Esophagus muscularis mucosa (tissue), 4 donors: ENCODE results near the gene CSRNP3. TPM values are rescaled to one million over a fixed set of nuclear protein-coding genes. Genes with fewer than 3 reads are reported as not detected.

Source experiments
- DNase-seq: peaks from one replicate; pipeline ENCODE4 v3.0.0-alpha.2; 2017; ENCODE audit errors: extremely low spot score
- H3K27ac ChIP-seq, 4 donors: fragments of 200-600 bp; sonication (generic); replicated peaks in 1 of 4; 1 replicate in 3 of 4; 2 replicates in 1 of 4; pipeline ENCODE4 v1.5.1; 2016 to 2019; ENCODE audit warnings: mild to moderate bottlenecking in 1 of 4
- H3K27me3 ChIP-seq, 4 donors: fragments of 200-600 bp; sonication (generic); one replicate each; pipeline versions ENCODE4 v1.5.1 to v1.6.0; 2016 to 2019
- H3K36me3 ChIP-seq, 4 donors: fragments of 200-600 bp; sonication (generic); one replicate each; pipeline ENCODE4 v1.5.1; 2016 to 2019
- H3K4me1 ChIP-seq, 4 donors: fragments of 200-600 bp; sonication (generic); one replicate each; pipeline ENCODE4 v1.5.1; 2016 to 2019
- H3K4me3 ChIP-seq, 4 donors: fragments of 200-600 bp; sonication (generic); 1 replicate in 2 of 4; 2 replicates in 2 of 4; pipeline ENCODE4 v1.5.1; 2016 to 2019; ENCODE audit warnings: mild to moderate bottlenecking in 4 of 4, moderate library complexity in 1 of 4
- H3K9me3 ChIP-seq, 4 donors: fragments of 200-600 bp; sonication (generic); 1 replicate in 3 of 4; 2 replicates in 1 of 4; pipeline ENCODE4 v1.5.1; 2016 to 2019
- CTCF ChIP-seq, 3 experiments: fragments of 200-600 bp in 2 of 3; fragments of 450-650 bp in 1 of 3; sonication (generic) in 2 of 3; IDR thresholded peaks; one replicate each; pipeline ENCODE4 v1.5.1; 2017 to 2019; ENCODE audit warnings: antibody characterized with exemption in 3 of 3, mild to moderate bottlenecking in 2 of 3, moderate library complexity in 1 of 3
- EP300 ChIP-seq: sonication (generic); formaldehyde crosslinking; IDR thresholded peaks from one replicate; pipeline ENCODE4 v1.6.1; 2017; ENCODE audit warnings: antibody characterized with exemption
- POLR2A ChIP-seq: fragments of 450-650 bp; IDR thresholded peaks from one replicate; pipeline ENCODE4 v1.6.1; 2017; ENCODE audit warnings: antibody characterized with exemption, moderate library complexity, mild to moderate bottlenecking, low read depth
- POLR2AphosphoS5 ChIP-seq, 2 donors: sonication (generic); formaldehyde crosslinking; IDR thresholded peaks; one replicate each; pipeline ENCODE4 v1.6.1; 2017; ENCODE audit warnings: antibody characterized with exemption in 2 of 2
- WGBS: methylation state at CpG from one replicate; pipeline ENCODE4 v1.1.5; 2018; 5-methylcytosine and 5-hydroxymethylcytosine counted together
- intact Hi-C: fragments of 100-400 bp; cut with DNase I; formaldehyde crosslinking; loops from one replicate; pipeline ENCODE4 v1.15.1; 2023
- total RNA-seq, 4 donors: library from RNA; depleted of rRNA; stranded (reverse); fragments of >200 nt; gene quantifications; one replicate each; pipeline versions ENCODE4 v1.1.0 to v1.2.1, GENCODE V29; 2016

The CSRNP3 gene
- total RNA-seq, 4 donors from 2014 or later: 1.8 to 4.4 (median 2.4) TPM

GRCh38 chr2:165462443-165462842, 7.1 kb upstream of the CSRNP3 start:
- Histone ChIP-seq H3K36me3 (no peaks in the 10 kb centered on the region), H3K4me1 (no peaks in the 10 kb centered on the region), H3K9me3 (no peaks in the 10 kb centered on the region), H3K27me3 (no peaks in the 10 kb centered on the region), H3K27ac (no peak overlapping the region), H3K4me3 (no peak overlapping the region)
- intact Hi-C loops: no loop called here
- no peak for DNase-seq
- 85% methylated on average over 3 of the region's 3 CpGs for WGBS
- no peak for TF ChIP-seq POLR2A
- no peak for TF ChIP-seq POLR2AphosphoS5 (IDR thresholded peaks at IDR 0.05)
- TF ChIP-seq EP300: no peak
- TF ChIP-seq CTCF (IDR thresholded peaks at IDR 0.05): no peak

DNA sequence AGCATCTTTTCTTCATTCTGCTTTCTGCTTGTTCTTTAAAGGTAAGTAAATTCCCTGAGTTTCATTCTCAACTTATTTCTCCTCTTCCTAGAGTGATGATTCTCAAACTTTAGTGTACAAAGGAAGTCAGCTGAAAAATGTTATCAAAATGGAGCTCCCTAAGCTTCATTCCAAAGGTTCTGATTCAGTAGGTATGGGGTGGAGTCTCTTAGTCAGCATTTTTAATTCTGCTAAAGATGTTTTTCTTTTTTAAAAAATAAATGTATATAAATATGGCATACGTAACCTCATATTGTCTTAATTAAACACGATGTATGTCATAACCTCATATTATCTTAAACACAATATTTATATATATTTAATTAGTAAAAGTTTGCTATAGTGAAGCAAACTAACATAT, 3.1 kb upstream of the CSRNP3 start:
- Histone ChIP-seq H3K4me3 (no peak overlapping the region), H3K27ac (no peak overlapping the region), H3K27me3 (no peaks in the 10 kb centered on the region), H3K4me1 (peaks cover 0 to 16% (median 12%) of the 10 kb centered on the region in 4 donors), H3K36me3 (no peaks in the 10 kb centered on the region), H3K9me3 (no peaks in the 10 kb centered on the region)
- no peak for DNase-seq
- intact Hi-C loops: no loop called here
- no peak for TF ChIP-seq CTCF (IDR thresholded peaks at IDR 0.05)
- TF ChIP-seq POLR2AphosphoS5 (IDR thresholded peaks at IDR 0.05): no peak
- TF ChIP-seq POLR2A: no peak
- WGBS: 95% methylated on average over 2 of the region's 2 CpGs

GRCh38 chr2:165467921-165468320, 1.6 kb upstream of the CSRNP3 start:
- no peaks in the 10 kb centered on the region for H3K27me3 ChIP-seq
- H3K27ac ChIP-seq: no peak overlapping the region
- intact Hi-C loops: no loop called here
- H3K9me3 ChIP-seq: no peaks in the 10 kb centered on the region
- peaks cover 0 to 27% (median 18%) of the 10 kb centered on the region in 4 donors for H3K4me1 ChIP-seq
- no peak for DNase-seq
- no peaks in the 10 kb centered on the region for H3K36me3 ChIP-seq
- 100% methylated on average over 3 of the region's 3 CpGs for WGBS
- TF ChIP-seq CTCF (IDR thresholded peaks at IDR 0.05) (no peak), POLR2A (no peak), EP300 (no peak), POLR2AphosphoS5 (IDR thresholded peaks at IDR 0.05) (no peak)
- H3K4me3 ChIP-seq: no peak overlapping the region

GRCh38 chr2:165470361-165470760, 863 bp downstream of the CSRNP3 start:
- intact Hi-C loops: no loop called here
- H3K27ac ChIP-seq: no peak overlapping the region
- H3K4me3 ChIP-seq: peak overlapping the region; percentile 51 to 61 (median 58)
- H3K36me3 ChIP-seq: no peaks in the 10 kb centered on the region
- no peak for TF ChIP-seq POLR2A
- no peak for TF ChIP-seq POLR2AphosphoS5 (IDR thresholded peaks at IDR 0.05)
- TF ChIP-seq EP300: no peak
- TF ChIP-seq CTCF (IDR thresholded peaks at IDR 0.05): no peak
- no peaks in the 10 kb centered on the region for H3K27me3 ChIP-seq
- H3K4me1 ChIP-seq: peaks cover 0 to 27% (median 18%) of the 10 kb centered on the region in 4 donors
- H3K9me3 ChIP-seq: no peaks in the 10 kb centered on the region
- no peak for DNase-seq

DNA sequence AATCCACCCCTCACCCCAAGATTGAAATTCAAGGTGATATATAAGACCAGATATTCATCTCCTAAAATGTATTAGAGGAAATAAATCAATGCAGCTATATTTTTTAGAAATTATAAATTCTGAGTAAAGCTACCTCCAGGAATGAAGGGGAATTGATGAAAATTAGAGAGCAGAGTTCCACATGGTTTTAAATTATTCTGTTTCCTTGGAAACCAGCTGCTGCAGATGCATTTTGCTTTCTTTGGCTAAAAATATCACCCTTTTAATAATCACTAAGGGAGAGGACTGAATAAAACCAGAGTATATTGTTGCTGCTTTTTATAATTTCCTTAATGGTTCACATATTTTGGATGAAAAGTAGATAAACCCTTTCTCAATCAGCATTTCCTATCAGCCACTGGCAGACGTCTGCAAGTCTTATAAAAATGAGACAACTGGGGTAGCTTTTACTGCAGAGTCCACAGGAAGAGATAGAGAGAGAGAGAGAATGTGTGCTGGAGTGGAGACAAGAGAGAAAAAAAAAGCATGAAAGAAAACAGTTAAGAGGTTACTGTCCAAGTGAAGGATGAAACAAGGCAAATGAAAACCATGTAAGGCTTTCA, 2.0 kb downstream of the CSRNP3 start:
- Histone ChIP-seq H3K27me3 (no peaks in the 10 kb centered on the region), H3K4me3 (peak overlapping the region in 2 of 4 donors; percentile 3 to 4), H3K4me1 (peaks cover 0 to 27% (median 18%) of the 10 kb centered on the region in 4 donors), H3K27ac (no peak overlapping the region), H3K36me3 (no peaks in the 10 kb centered on the region), H3K9me3 (no peaks in the 10 kb centered on the region)
- TF ChIP-seq EP300 (no peak), CTCF (IDR thresholded peaks at IDR 0.05) (no peak), POLR2A (no peak), POLR2AphosphoS5 (IDR thresholded peaks at IDR 0.05) (no peak)
- WGBS: 26% methylated on average over 1 of the region's 1 CpG
- no peak for DNase-seq
- intact Hi-C loops: no loop called here
